NCI-H1436 treated with DMSO at 0.1 percent for 48 hours (cell line): ENCODE measurements around the gene PEX26.
"Not testable (repeated sequence)": the region's sequence is repeated elsewhere in the genome, so short reads cannot be mapped to it uniquely, and the experiment has no call there.

ENCODE experiments used
- DNase-seq: peaks from one replicate; lab custom pipeline; 2025; lab: John Stamatoyannopoulos, UW

The PEX26 gene

GRCh38 chr22:18056807-18057474 is 20.8 kb upstream of the PEX26 start:
- DNase-seq = no peak

GRCh38 chr22:18057568-18058209 is 20.1 kb upstream of the PEX26 start:
- no peak for DNase-seq

GRCh38 chr22:18058371-18059093 is 19.3 kb upstream of the PEX26 start:
- no peak for DNase-seq

GRCh38 chr22:18059094-18059417 is 18.7 kb upstream of the PEX26 start:
- DNase-seq = no peak

- no peak for DNase-seq
Measured at GRCh38 chr22:18059473-18059872, 18.3 kb upstream of the PEX26 start.

- DNase-seq = no peak
Measured at GRCh38 chr22:18059991-18060390, 17.8 kb upstream of the PEX26 start.

GRCh38 chr22:18060646-18061620 is 16.9 kb upstream of the PEX26 start:
- no peak for DNase-seq

GRCh38 chr22:18062421-18062820 is 15.4 kb upstream of the PEX26 start:
- no peak for DNase-seq

GRCh38 chr22:18063306-18063705 is 14.5 kb upstream of the PEX26 start:
- DNase-seq = no peak

GRCh38 chr22:18063715-18064114 is 14.1 kb upstream of the PEX26 start:
- not testable (repeated sequence) for DNase-seq

GRCh38 chr22:18064636-18065035 is 13.2 kb upstream of the PEX26 start:
- no peak for DNase-seq

GRCh38 chr22:18065256-18065655 is 12.5 kb upstream of the PEX26 start:
- no peak for DNase-seq

GRCh38 chr22:18066181-18066859 is 11.5 kb upstream of the PEX26 start:
- DNase-seq = no peak

GRCh38 chr22:18067121-18067520 is 10.7 kb upstream of the PEX26 start:
- DNase-seq = no peak

GRCh38 chr22:18067548-18068341 is 10.0 kb upstream of the PEX26 start:
- DNase-seq = no peak

- no peak for DNase-seq
Measured at GRCh38 chr22:18068381-18068988, 9.3 kb upstream of the PEX26 start.

- DNase-seq = no peak
Measured at GRCh38 chr22:18069041-18069440, 8.7 kb upstream of the PEX26 start.

- DNase-seq = no peak
Measured at GRCh38 chr22:18070041-18070440, 7.7 kb upstream of the PEX26 start.

GRCh38 chr22:18070556-18071306 is 7.1 kb upstream of the PEX26 start:
- DNase-seq = no peak
